Measurements from ENCODE around the gene AKTIP.
"Not testable (repeated sequence)": the region's sequence is repeated elsewhere in the genome, so short reads cannot be mapped to it uniquely, and the experiment has no call there.

Gene AKTIP

DNA sequence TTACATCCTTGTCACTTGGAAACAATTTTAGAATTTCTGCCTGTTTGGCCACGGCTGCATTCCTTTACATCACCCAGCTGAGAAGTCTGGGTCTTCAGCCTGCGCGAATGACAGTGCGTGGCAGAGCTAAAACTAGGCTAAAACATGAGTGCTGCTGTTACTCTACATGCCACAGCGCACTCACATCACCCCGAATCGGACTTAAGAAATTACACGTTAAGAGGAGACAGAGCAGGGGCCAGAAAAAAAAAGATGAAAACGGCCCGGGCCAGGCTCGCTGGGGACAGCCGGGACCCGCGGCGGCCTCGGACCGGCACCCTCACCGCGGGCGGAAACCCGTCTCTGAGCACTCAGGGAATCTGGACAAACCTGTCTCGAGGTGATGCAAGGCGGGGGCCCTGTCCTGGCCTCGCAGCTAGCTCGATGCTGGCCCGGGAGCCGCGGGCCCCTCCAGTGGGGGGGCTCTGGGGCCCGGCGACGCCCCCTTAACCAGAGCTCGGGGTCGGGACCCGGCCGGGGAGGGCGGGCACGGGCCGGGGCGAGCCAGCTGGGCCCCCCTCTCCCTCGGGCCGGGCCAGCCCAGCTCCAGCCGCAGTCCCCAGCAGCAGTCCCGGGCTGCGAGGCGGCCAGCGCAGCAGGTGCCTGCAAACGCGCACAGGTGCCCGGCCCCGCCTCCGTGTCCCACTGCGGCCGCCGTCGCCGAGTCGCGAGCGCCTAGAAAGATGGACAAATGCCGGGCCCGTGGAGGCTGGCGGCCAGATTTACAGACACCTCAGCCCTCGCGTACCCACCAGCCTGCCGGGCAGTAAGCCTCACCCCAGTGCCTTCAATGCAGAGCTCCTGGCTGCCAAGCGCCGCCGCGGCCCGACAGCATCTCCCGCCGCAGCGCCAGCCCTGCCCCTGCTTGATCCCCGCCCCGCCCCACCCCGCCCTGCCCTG, at the start of gene AKTIP:
AKTIP (minus strand) TSS at position 879 of the 939 bp plus-strand sequence. CDS start 2,950 bp downstream, outside the sequence.
- peak; percentile 41 for DNase-seq

DNA sequence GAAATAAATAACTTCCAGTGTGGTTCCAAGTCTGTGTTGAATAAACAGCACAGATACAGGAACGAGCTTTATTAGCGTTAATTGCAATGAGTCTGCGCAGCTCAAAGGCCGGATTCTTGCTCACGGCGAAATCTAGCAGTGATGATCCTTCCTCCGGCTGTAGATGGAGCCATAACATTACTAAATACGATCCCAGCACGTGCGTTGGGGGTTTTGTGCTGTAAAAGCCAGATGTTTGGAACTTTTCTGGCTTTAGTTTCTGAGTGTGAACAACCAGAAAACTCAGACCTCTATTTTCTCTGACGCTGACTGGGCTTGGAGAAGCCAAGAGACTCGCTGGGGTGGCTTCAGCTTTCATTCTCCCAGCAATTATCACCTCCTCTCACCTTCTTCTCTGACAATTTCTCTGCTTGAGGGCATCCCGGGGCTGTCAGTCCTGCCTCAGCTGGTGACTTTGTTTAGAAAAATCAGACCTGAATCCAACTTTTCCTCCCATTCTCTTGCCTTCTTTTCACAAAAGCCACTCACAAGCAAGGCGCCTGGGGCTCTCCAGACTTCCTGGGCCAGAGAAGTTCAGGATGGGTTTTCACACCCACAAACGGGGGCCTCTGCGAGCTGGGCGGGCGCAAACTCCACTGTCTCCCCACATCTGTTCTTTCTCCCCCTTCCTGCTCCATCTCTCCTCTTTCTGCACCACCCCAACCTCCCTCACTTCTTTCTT, 47.1 kb upstream of the AKTIP start:
- peak; percentile 72 for DNase-seq

DNA sequence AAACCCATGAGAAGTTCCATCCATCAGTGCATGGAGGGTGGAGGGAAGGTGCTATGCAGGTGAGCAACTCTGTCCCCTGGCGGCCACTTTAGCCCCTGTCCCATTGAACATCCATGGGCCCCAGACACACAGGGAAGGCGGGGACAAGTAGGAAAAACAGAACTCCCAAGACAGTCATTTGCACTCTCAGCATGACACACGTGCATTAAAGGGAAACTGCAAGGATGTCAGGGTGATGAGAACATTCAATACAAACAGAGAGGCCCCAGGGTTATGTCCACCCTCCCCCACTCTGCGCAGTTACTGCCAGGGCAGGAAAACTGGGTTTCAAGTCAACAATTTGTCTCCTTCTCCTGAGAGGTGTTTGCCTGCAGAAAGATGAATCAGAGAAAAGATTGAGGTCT, 44.0 kb upstream of the AKTIP start:
- no peak for DNase-seq

DNA sequence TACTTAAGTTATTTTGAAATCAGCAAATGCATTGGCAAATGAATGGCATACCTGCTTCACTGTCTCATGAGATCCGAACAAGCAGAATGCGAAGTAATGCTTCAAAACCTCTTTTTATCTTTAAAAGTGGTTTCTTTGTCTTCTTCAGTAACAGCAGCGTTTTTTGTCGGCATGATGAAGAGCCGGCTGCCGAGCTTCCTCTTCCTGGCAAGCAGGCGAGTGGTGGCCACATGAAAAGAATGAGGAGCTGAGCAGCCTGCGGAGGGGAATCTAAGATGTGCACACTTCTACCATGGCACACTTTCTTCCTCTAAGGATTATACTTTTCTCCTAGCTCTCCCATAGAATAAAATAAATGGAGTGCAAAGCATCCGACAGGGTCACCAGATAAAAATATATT, 42.4 kb upstream of the AKTIP start:
- DNase-seq, result peak; percentile 28

DNA sequence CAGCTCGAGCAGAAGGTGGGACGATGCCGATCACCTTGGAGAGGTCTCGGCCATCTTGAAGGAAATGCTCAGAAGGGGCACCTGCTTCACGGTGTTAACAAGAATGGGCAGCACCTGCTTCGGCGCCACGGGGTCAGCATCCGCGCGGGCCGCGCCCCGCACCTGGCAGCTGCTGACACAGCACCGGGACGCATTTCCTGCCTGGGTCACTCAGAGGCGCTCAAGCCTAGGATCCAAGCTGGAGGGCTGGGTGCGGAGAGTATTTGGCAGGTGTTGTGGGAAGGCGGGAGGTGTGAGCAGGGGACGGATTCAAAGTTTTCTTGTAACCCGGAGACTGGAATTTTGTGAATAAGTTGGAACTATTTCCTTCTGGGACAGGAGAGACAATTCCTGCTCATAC, 39.3 kb upstream of the AKTIP start:
- no peak for DNase-seq

DNA sequence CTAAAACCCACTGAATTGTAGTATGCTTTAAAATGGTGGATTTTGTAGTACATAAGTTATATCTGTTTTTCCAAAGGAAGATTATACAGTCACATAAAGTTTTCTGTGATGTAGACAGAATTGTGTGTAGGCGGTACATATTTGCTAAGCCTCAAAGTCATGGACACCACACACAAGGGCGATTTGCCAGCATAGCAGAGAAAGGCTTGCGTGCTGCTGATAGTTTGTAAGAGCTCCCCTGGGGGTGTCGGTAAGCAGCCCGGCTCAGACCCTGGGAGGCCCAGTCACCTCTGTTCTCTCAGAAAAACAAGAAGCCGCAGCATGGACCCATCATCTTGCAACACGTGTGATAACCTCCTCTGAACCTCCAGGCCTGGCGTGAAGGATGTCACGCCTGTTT, 38.3 kb upstream of the AKTIP start:
- DNase-seq, result no peak

DNA sequence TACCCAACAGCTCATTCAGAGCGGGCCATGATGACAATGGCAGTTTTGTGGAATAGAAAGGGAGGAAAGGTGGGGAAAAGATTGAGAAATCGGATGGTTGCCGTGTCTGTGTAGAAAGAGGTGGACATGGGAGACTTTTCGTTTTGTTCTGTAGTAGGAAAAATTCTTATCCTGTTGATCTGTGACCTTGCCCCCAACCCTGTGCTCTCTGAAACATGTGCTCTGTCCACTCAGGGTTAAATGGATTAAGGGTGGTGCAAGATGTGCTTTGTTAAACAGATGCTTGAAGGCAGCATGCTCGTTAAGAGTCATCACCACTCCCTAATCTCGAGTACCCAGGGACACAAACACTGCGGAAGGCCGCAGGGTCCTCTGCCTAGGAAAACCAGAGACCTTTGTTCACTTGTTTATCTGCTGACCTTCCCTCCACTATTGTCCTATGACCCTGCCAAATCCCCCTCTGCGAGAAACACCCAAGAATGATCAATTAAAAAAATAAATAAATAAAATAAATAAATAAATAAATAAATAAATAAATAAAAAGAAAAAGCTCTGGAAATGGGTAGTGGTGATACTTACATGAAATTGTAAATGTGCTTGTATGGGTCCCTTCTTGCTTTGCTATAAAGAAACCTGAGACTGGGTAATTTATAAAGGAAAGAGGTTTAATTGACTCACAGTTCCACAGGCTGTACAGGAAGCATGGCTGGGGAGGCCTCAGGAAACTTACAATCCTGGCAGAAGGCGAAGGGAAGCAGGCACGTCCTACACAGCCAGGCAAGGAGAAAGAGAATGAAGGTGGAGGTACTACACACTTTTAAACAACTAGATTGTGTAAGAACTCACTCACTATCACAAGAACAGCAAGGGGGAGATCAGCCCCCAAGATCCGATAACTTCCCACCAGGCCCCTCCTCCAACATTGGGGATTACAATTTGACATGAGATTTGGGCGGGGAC, 37.0 kb upstream of the AKTIP start:
- not testable (repeated sequence) for DNase-seq

DNA sequence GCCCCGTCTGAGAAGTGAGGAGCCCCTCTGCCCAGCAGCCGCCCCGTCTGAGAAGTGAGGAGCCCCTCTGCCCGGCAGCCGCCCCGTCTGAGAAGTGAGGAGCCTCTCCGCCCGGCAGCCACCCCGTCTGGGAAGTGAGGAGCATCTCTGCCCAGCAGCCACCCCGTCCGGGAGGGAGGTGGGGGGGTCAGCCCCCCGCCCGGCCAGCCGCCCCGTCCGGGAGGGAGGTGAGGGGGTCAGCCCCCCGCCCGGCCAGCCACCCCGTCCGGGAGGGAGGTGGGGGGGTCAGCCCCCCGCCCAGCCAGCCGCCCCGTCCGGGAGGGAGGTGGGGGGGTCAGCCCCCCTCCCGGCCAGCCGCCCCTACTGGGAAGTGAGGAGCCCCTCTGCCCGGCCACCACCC, 36.3 kb upstream of the AKTIP start:
- not testable (repeated sequence) for DNase-seq

DNA sequence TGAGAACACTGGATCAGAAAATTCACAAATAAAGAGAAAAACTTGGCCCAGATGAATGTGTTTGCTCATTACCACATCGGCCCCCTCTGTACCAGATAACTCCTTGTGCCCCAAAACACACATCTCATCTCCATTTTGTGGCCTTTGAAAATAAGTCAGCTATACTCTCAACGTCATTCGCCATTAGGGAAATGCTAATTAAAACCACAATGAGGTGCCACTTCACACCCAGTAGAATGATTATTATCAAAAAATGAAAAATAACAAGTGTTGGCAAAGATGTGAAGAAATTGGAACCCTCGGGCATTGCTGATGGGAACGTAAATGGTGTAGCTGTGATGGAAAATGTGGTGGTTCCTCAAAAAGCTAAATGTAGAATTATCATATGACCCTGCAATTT, 34.6 kb upstream of the AKTIP start:
- DNase-seq, result no peak

DNA sequence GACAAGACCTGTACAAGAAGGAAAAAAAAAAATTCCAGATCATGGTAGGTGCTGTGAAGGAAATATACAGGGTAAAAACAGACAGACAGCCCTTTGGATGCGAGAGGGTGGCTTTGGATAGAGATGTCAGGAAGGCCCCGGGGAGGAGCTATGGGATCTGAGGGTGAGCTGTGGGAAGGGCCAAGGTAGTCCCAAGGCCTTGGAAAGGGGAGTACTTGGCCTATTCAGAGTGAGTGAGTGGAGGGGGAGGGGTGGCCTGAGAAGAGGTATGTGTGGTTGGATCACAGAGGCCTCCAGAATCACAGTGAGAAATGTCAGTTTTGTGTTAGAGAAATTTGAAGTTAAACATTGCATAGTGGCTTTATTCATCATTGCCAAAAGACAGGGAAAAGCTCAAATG, 31.2 kb upstream of the AKTIP start:
- DNase-seq, result no peak

DNA sequence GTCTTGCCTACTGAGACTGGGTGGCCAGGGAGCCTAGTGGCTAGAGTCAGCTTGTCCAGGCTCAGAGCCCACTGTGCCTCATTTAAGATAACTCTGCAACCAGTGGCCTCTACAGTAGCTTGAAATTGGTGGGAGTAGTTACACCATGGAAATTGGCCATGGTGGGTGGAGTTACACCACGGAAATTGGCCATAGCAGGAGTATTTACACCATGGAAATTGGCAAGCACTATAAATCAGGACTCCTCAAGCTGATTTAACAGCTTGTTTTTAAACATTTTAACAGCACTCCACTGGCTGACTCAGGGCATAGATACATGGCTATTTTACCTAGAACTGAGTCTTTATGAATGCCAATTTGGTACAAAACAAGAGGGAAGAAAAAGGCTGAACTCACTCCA, 27.7 kb upstream of the AKTIP start:
- no peak for DNase-seq

DNA sequence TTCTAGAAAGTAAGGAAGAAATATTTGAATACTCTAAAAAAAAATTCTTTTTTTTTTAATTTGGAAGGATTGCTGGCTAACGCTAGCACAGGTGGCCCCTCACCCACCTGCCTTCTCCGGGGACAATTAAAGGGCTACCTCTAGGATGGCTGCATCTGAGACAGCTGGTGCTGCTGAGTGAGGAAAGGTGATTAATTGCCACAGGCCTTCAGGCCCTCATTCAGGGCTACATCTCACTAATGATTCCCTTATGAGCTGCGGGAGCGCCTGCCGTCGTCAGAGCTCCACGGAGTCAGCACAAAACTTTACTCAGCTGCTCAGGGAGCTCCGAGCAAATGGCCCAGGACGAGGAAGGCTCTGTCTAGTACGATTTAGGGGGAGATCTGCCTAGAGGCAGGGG, 27.0 kb upstream of the AKTIP start:
- DNase-seq, result no peak

DNA sequence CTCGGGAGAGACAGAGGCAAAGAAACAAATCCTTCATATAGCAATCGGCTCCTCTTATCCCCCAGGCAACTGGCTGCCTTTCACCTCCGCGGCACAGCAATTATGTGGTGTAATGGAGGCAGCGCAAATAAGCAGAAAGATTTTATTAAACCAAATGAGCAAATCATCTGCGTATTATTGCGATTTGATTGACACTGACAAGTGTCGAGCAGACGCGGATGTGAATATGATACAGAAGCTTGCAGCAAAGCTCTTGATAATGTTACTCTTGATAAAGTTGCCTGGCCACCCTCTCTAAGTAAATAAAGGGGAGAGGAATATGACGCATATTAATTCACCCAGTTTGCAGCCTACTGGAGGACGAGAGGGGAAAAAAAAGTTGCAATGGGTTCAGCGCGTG, 26.5 kb upstream of the AKTIP start:
- DNase-seq, result no peak

DNA sequence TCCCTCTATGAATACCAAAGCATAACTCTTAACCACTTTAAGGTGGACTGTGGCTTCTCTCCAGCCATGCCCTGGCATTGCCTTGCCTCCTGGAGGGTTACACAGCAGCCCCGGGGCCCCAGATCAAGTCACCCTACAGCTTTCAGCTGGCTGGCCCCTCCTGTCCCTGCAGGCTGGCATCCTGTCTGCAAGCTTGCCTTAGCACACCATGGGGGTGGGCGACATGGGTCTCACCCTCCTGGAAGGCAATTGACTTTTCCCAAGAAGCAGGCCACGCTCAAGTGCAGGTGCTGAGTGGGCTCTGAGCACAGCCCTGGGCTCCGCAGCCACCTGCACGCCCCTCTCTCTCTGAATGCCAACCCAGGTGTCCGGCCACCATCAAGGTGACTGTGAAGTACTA, 25.8 kb upstream of the AKTIP start:
- no peak for DNase-seq

DNA sequence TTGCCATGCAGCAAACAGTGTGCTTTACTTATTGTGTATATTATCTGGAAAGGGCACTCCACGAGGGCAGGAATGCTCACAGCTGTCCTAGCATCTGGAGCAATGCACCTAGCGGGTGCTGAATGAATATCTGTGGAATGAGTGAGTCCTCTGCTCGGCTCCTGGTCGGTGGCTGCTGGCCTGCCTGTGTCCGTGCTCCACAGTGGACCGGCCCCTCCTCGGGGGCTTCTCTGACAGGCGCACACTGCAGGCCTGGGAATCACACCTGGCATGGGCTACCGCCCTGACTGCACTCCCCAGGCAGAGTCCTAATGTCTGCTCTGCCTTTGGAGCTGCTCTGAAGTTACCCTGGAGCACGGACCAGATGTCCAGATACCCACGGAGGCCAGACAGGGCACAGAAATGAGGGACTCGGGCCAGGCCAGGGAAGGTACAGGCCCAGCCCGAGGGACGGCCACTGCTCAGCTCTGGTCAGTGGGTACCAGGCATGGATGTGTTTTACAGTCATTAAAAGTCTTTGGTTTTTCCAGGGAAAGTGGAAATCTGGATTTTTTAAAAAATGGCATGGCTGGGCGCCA, 21.1 kb upstream of the AKTIP start:
- no peak for DNase-seq

DNA sequence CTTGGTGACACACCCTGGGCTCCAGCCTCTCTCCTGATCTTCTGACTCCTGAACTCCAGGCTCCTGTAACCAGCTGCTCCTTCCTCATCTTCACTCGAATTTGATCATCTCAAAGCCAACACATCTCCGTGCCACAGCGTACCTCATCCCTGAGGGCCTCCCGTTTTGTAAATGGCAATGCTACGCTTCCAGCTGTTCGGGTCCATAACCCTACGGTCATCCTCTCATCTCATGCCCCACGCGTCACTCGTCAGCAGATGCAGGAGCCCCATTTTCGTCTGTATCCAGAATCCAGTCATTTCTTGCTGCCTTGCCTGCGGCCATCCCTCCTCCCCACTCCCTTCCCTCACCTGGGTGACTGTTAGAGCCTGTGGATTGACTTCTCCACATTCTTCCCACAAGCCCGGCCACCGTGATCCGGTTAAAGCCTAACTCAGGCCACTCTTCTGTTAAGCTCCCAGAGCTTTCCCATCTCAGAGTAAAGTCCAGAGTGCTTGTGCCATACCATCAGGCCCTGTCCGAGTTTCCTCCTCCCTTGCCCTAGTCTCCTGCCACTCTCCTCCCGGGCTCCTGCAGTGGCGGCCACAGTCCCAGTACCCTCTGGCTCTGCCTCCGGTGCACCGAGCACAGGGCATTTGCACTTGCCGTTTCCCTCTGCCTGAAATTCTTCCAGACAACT, 20.3 kb upstream of the AKTIP start:
- no peak for DNase-seq

DNA sequence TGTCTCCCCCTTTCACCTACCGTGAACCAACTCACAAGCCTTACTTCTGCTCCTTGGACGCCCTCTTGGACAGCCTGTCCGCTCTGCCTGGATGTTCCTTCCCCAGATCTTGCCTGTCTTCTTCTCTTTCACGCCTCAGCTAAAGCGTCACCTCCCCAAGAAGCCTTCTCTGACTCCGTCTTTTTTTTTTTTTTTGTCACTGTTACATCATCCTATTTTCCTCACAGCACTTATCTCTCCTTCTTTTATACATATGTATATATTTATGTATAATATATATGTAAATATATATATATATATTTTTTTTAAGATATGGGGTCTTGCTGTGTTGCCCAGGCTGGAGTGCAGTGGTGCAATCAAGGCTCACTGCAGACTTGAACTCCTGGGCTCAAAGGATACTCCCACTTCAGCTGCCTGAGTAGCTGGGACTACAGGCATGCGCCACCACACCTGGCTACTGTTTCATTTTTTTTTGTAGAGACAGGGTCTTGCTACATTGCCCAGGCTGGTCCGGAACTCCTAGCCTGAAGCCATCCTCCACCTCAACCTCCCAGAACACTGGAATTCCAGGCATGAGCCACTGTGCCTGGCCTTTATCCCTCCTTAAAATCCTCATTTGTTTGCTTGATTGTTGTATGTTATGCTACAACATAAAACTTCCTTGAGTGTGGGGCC, 16.5 kb upstream of the AKTIP start:
- no peak for DNase-seq

DNA sequence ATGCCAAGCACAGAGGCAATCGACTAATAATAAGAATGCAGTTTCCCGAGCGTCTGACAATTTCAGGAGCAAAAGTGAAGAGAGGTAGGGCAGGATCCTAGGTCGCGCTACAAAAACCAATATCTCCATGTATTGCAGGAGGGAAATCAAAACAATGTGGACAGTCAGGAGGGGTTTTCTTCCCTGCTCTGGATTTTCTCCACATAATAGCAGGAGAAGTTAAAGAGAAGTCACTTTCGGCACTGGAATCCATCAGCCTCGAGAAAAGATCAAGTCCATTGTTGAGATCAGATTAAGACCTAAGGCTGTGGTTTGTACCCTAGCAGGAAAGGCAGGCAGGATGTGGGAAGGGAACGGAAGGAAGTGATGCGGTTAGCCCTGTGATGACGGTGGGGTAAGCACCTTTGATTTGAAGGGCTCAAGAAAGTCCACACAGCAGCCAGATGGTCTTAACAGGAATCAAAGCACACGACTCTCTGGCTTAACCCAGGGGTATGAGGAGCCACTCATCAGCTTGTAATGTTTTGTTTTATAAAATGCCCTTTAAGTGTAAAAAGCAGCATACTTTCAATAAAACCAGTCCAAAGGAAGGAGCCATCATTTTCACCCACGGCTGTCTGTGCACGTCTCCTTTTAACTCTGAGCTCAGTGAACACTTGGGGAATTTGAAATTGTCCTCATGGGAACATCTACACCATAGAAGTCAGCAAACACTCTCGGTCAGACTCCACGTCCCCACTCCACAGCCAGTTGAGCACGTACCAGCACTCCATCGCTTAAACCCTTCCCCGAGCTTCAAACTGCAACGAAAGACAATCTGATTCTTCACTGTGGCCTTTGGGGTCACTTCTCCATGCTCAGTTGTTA, 15.8 kb upstream of the AKTIP start:
- DNase-seq, result peak; percentile 94

DNA sequence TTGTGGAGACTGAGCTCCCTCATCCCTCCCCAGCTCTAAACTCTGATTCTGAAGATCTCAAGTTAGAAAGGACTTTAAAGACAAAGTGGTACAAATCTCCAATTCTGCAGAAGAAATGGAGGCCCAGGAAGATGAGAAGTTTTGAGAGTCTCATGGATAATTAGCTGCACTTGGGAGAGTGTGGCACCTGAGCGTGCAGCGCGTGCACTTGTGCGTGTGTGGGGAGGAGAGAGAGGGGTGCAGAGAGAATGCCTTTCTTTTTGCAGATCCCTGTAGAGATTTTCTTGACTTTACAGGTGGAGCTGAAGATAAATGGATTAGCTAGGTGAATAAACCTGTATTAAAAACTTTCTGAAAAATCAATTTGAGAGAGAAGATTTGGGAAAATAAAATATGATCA, 14.8 kb upstream of the AKTIP start:
- no peak for DNase-seq

DNA sequence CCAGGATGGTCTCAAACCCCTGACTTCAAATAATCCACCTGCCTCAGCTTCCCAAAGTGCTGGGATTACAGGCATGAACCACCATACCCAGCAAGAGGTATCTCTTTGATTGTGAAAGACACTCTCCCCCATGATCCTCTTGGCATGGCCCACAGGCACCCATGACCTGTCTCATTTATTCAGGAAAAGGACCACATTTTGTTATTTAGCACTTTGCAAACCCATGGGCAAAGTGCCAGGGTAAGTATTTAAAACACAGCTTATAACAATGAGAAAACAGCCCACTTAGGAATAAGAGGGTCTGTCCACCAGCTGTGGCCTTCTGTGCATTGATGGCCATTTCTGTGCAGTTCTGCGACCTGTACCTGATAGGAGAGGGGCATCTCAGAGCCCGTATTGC, 12.8 kb upstream of the AKTIP start:
- no peak for DNase-seq
